K562 (cell line): Measurements from ENCODE around the gene DAZAP1. TPM values are rescaled to one million over a fixed set of nuclear protein-coding genes. Genes with fewer than 3 reads are reported as not detected.
A peak's percentile ranks its signal among the peaks of the same experiment; 100 is the strongest.

Experiments used
- C11orf30 ChIP-seq: fragments of 450-650 bp; IDR thresholded peaks from 2 replicates; pipeline ENCODE4 v1.6.1; 2016; ENCODE audit warnings: low read depth, mild to moderate bottlenecking
- DPF2 ChIP-seq: fragments of 450-650 bp; IDR thresholded peaks from 2 replicates; pipeline ENCODE4 v1.6.1; 2016
- ETV1 ChIP-seq: fragments of 450-650 bp; conservative IDR thresholded peaks from 2 replicates; pipeline ENCODE4 v1.6.1; 2016; ENCODE audit warnings: missing genetic modification characterization, control low read depth, low read depth, missing compliant biosample characterization
- KLF10 ChIP-seq: fragments of 250-450 bp; sonication (Bioruptor Pico); IDR thresholded peaks from 2 replicates; pipeline ENCODE4 v1.6.1; 2021; ENCODE audit warnings: matching md5 sums
- MAFF ChIP-seq: IDR thresholded peaks from 2 replicates; pipeline ENCODE4 v1.6.1; 2012; ENCODE audit warnings: low read length, improper control_type of control experiment
- MCM3 ChIP-seq: fragments of 450-650 bp; IDR thresholded peaks from 2 replicates; pipeline ENCODE4 v1.6.1; 2016
- NCOA2 ChIP-seq, 2 experiments: fragments of 450-650 bp; IDR thresholded peaks; 2 replicates each; pipeline ENCODE4 v1.6.1; 2018; ENCODE audit warnings: mild to moderate bottlenecking in 2 of 2, moderate library complexity in 1 of 2; ENCODE audit not compliant: partially characterized antibody in 2 of 2
- PHF21A ChIP-seq: fragments of 450-650 bp; IDR thresholded peaks from 2 replicates; pipeline ENCODE4 v1.6.1; 2017; ENCODE audit warnings: low read depth, borderline replicate concordance
- RREB1 ChIP-seq: fragments of 250-450 bp; sonication (Bioruptor Pico); IDR thresholded peaks from 2 replicates; pipeline ENCODE4 v1.4.0; 2020
- SMARCC2 ChIP-seq: fragments of 450-650 bp; IDR thresholded peaks from 2 replicates; pipeline ENCODE4 v1.6.1; 2017; ENCODE audit warnings: antibody characterized with exemption, moderate library complexity, mild to moderate bottlenecking, low read depth
- SREBF2 ChIP-seq: sonication (generic); formaldehyde crosslinking; IDR thresholded peaks from 2 replicates; pipeline ENCODE4 v1.4.0; 2020; ENCODE audit warnings: mild to moderate bottlenecking, missing genetic modification reagents
- TFE3 ChIP-seq: fragments of 450-650 bp; formaldehyde crosslinking; IDR thresholded peaks from 2 replicates; pipeline ENCODE4 v1.4.0; 2020; ENCODE audit warnings: mild to moderate bottlenecking, mixed read lengths
- TOE1 ChIP-seq, 2 experiments: fragments of 450-650 bp in 1 of 2; sonication (generic) in 1 of 2; formaldehyde crosslinking in 1 of 2; IDR thresholded peaks; 2 replicates each; pipeline versions ENCODE4 v1.7.1 to v1.8.0; 2016 to 2022; ENCODE audit warnings: borderline replicate concordance in 2 of 2, mild to moderate bottlenecking in 2 of 2, antibody characterized with exemption in 1 of 2, inconsistent platforms in 1 of 2, low read depth in 1 of 2, missing genetic modification reagents in 1 of 2, moderate library complexity in 1 of 2
- YY1 ChIP-seq, 3 experiments: IDR thresholded peaks; 2 replicates each; pipeline ENCODE4 v1.6.1; 2011; ENCODE audit warnings: low read length in 2 of 3, mild to moderate bottlenecking in 2 of 3, moderate library complexity in 2 of 3, borderline replicate concordance in 1 of 3, control low read depth in 1 of 3, low read depth in 1 of 3; ENCODE audit not compliant: insufficient read depth in 3 of 3, insufficient replicate concordance in 2 of 3, control insufficient read depth in 1 of 3, insufficient read length in 1 of 3; ENCODE audit errors: extremely low read depth in 1 of 3
- ZNF143 ChIP-seq: sonication (generic); formaldehyde crosslinking; IDR thresholded peaks from 2 replicates; pipeline ENCODE4 v1.9.0; 2022; ENCODE audit warnings: mild to moderate bottlenecking, missing genetic modification reagents
- ZNF3 ChIP-seq: fragments of 250-450 bp; sonication (Bioruptor Pico); IDR thresholded peaks from 2 replicates; pipeline ENCODE4 v1.5.0; 2021; ENCODE audit warnings: mild to moderate bottlenecking, moderate library complexity
- ZNF511 ChIP-seq: sonication (generic); formaldehyde crosslinking; IDR thresholded peaks from 2 replicates; pipeline ENCODE4 v1.8.0; 2022; ENCODE audit warnings: mild to moderate bottlenecking, missing genetic modification reagents
- ZNF76 ChIP-seq: fragments of 250-450 bp; sonication (Bioruptor Pico); IDR thresholded peaks from 2 replicates; pipeline ENCODE4 v1.4.0; 2020; ENCODE audit warnings: mild to moderate bottlenecking, moderate library complexity, borderline replicate concordance
- polyA plus RNA-seq, 8 experiments: library from polyadenylated mRNA; depleted of rRNA in 4 of 8; stranded (reverse) in 5 of 8; unstranded in 3 of 8; fragments of >200 nt; fragmentation: Nextera tagmentation in 2 of 8; fragmentation: Illumina TruSeq in 1 of 8; extraction: Ambion mirVana in 2 of 8; extraction: Trizol in 1 of 8; gene quantifications; 2 replicates each; pipeline versions ENCODE4 v1.2.1 to v1.2.3, GENCODE V29; 2011 to 2014; ENCODE audit warnings: inconsistent platforms in 1 of 8, missing spikeins in 1 of 8
- total RNA-seq, 7 experiments: library from RNA; depleted of rRNA in 6 of 7; stranded (reverse); fragments of >200 nt in 6 of 7; fragmentation: Illumina TruSeq in 2 of 7; extraction: Trizol in 2 of 7; gene quantifications; 2 replicates each; pipeline versions ENCODE4 v1.2.1 to v1.2.3, GENCODE V29; 2011 to 2021; ENCODE audit warnings: low replicate concordance in 1 of 7

Gene DAZAP1
- total and polyA plus RNA-seq, 9 of the 15 experiments (the other 6 are each of a cell fraction or from before 2014, with no cell fraction given): 10.8 to 289 (median 142) TPM

GRCh38 chr19:1383312-1384084 lies 23.9 kb upstream of the DAZAP1 start, which contains the start of gene NDUFS7 (continued):
- TF ChIP-seq ZNF3 (CRISPR knock-in tag) (no peak), TFE3 (CRISPR knock-in tag) (peak; percentile 24; the same call in 1 of the 2 replicates), KLF10 (CRISPR knock-in tag) (no peak), NCOA2 (IDR thresholded peaks at IDR 0.05; ENCODE audit: partially characterized antibody in 2 of 2) (no peak), MCM3 (no peak), ZNF143 (CRISPR knock-in tag) (no peak; the same call in 1 of the 2 replicates), YY1 (IDR thresholded peaks at IDR 0.05; ENCODE audit: borderline replicate concordance in 1 of 3, control insufficient read depth in 1 of 3, extremely low read depth in 1 of 3, insufficient read depth in 3 of 3, insufficient read length in 1 of 3, insufficient replicate concordance in 2 of 3, low read depth in 1 of 3, low read length in 2 of 3) (peak; percentile 92 to 99 (median 97)), TOE1 (IDR thresholded peaks at IDR 0.05; ENCODE audit: borderline replicate concordance) (peak; percentile 96), TOE1 (CRISPR knock-in tag; IDR thresholded peaks at IDR 0.05; ENCODE audit: borderline replicate concordance, low read depth) (0 out of 2 replicates have a peak, but pooled peaks have one; percentile 45), DPF2 (peak; percentile 68), ZNF76 (CRISPR knock-in tag) (peak; percentile 63; the same call in 1 of the 2 replicates), SMARCC2 (no peak), ETV1 (tag) (peak; percentile 81), PHF21A (peak; percentile 94), ZNF511 (CRISPR knock-in tag) (peak; percentile 84), MAFF (no peak), SREBF2 (CRISPR knock-in tag) (no peak), RREB1 (CRISPR knock-in tag) (peak; percentile 89; the same call in 1 of the 2 replicates), C11orf30 (peak; percentile 99)
